Cardiac muscle cell (in vitro differentiated cells and primary cell): ENCODE measurements around the gene PHF14. TPM values are rescaled to one million over a fixed set of nuclear protein-coding genes. Genes with fewer than 3 reads are reported as not detected.

ENCODE experiments used
- DNase-seq, 2 donors: peaks; one replicate each; pipeline versions ENCODE4 v3.0.0 to v3.0.0-alpha.2; 2010 to 2017; ENCODE audit warnings: low read depth in 1 of 2, low spot score in 1 of 2
- H3K27ac ChIP-seq: fragments of 200-600 bp; sonication (generic); 2 replicates; pipeline ENCODE4 v1.5.1; 2016
- H3K27me3 ChIP-seq: fragments of 200-600 bp; sonication (generic); 2 replicates; pipeline ENCODE4 v1.6.0; 2016; ENCODE audit warnings: control low read depth
- H3K36me3 ChIP-seq: fragments of 200-600 bp; sonication (generic); 2 replicates; pipeline ENCODE4 v1.5.1; 2016; ENCODE audit warnings: control low read depth
- H3K4me1 ChIP-seq: fragments of 200-600 bp; sonication (generic); 2 replicates; pipeline ENCODE4 v1.8.1; 2017; ENCODE audit warnings: low read depth, mild to moderate bottlenecking, mixed run types
- H3K4me3 ChIP-seq: fragments of 200-600 bp; sonication (generic); 2 replicates; pipeline ENCODE4 v1.5.1; 2016; ENCODE audit warnings: mild to moderate bottlenecking
- H3K9me3 ChIP-seq: fragments of 200-600 bp; sonication (generic); 2 replicates; pipeline ENCODE4 v1.5.1; 2017; ENCODE audit warnings: low read depth, mild to moderate bottlenecking, control low read depth
- polyA plus RNA-seq: library from polyadenylated mRNA; unstranded; fragments of >200 nt; fragmentation: Nextera tagmentation; extraction: Ambion mirVana; gene quantifications from 2 replicates; pipeline ENCODE4 v1.2.1, GENCODE V29; 2016
- total RNA-seq: library from RNA; depleted of rRNA; stranded (reverse); fragments of >200 nt; gene quantifications from 2 replicates; pipeline ENCODE4 v1.2.3, GENCODE V29; 2016
- TF ChIP-seq, protein P1 (sequence below): IDR thresholded peaks from 2 replicates; pipeline ENCODE4 v1.5.1; 2012; ENCODE audit warnings: low read depth, mild to moderate bottlenecking, low read length

The PHF14 gene
- total and polyA plus RNA-seq, 2 experiments from 2014 or later: 28.6 to 31.2 TPM

DNA sequence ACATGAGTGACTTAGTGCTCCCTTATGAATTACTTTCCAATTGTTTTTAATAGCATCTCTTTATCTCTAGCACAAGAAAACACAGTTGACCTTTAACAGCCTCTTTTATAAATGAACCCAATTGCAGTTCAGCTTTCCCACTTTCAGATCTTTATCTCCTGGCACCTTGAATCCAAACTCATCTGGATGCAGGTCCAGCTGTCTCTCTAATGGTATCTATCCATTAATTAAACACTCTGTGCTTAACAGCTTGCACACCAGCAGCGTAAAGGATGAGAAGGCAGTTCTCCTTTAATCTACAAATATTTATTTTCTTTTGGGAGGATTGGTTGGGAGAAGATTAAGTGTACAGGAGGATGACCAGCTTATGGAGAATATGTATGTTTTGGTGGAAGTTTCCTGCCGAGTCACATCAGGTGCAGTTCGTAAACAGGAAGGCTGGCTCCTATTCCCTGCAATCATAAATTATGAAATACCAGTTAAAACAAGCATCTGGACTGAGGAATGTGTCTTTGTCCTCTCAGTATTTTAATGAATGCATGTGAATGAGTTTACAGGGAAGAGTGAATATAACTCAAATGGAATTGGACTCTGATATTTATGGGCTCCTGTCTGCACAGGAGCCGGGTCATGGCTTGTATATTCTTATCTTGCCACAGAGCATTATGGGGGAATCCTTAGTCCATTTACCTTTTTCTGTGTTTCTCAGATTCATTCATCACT is 232.7 kb downstream of the PHF14 start:
- no peak overlapping the region for H3K4me3 ChIP-seq
- no peaks in the 10 kb centered on the region for H3K9me3 ChIP-seq
- no peaks in the 10 kb centered on the region for H3K36me3 ChIP-seq
- H3K27ac ChIP-seq: no peak overlapping the region
- TF ChIP-seq, protein P1, sequence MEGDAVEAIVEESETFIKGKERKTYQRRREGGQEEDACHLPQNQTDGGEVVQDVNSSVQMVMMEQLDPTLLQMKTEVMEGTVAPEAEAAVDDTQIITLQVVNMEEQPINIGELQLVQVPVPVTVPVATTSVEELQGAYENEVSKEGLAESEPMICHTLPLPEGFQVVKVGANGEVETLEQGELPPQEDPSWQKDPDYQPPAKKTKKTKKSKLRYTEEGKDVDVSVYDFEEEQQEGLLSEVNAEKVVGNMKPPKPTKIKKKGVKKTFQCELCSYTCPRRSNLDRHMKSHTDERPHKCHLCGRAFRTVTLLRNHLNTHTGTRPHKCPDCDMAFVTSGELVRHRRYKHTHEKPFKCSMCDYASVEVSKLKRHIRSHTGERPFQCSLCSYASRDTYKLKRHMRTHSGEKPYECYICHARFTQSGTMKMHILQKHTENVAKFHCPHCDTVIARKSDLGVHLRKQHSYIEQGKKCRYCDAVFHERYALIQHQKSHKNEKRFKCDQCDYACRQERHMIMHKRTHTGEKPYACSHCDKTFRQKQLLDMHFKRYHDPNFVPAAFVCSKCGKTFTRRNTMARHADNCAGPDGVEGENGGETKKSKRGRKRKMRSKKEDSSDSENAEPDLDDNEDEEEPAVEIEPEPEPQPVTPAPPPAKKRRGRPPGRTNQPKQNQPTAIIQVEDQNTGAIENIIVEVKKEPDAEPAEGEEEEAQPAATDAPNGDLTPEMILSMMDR: no peak
- DNase-seq: no peak
- H3K4me1 ChIP-seq: no peaks in the 10 kb centered on the region
- no peaks in the 10 kb centered on the region for H3K27me3 ChIP-seq

DNA sequence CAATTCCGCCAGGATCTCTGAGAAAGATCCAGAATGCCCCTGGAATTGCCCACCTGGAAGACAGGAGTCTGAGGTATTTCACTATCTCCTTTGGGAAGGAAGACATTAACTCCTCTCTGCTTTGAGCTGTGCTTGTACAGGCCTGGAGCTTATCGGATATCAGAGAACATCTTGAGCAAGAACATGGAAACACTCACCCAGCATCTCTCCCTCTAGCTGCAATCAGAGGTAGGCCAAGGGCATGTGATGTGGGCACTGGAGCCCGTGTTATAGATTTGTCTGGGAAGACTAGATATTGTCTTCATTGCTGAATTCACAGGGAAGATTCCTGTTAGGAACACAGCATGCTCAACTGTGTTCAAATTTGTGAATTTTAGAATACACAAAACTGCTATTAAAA is 233.9 kb downstream of the PHF14 start:
- TF ChIP-seq, protein P1: peak; percentile 26
- no peak overlapping the region for H3K27ac ChIP-seq
- no peaks in the 10 kb centered on the region for H3K9me3 ChIP-seq
- no peaks in the 10 kb centered on the region for H3K4me1 ChIP-seq
- H3K36me3 ChIP-seq: no peaks in the 10 kb centered on the region
- no peaks in the 10 kb centered on the region for H3K27me3 ChIP-seq
- no peak overlapping the region for H3K4me3 ChIP-seq
- DNase-seq: peak in 1 of 2 donors; percentile 23

DNA sequence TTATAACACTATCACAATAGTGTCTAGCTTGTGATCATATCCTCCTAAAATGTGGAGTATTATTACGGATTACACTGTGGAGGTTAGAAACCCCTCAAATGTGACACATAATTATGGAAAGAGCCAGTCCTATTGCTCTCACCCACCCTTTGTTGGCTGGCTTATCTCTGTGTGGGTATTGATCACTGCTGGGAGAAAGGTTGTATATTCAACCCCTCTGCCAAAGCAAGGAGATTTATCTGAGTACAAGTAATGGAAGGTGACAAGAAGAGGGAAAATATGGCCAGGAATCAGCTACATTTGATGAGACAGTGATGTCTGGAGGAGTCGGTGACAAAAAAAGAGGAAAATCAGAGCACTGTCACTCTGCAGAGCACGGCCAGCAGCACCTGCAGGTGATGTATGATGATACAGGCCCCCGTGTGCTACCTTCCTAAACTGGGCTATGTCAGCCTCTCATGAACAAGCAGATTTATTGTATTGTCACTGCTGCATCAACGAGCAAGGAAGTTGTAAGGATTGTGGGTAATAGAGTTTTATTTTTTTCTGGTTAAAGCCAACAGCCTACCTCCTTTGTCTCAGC is 235.3 kb downstream of the PHF14 start:
- DNase-seq: no peak
- H3K27me3 ChIP-seq: no peaks in the 10 kb centered on the region
- H3K27ac ChIP-seq: no peak overlapping the region
- TF ChIP-seq, protein P1: no peak
- H3K4me3 ChIP-seq: no peak overlapping the region
- H3K9me3 ChIP-seq: no peaks in the 10 kb centered on the region
- H3K36me3 ChIP-seq: no peaks in the 10 kb centered on the region
- no peaks in the 10 kb centered on the region for H3K4me1 ChIP-seq

DNA sequence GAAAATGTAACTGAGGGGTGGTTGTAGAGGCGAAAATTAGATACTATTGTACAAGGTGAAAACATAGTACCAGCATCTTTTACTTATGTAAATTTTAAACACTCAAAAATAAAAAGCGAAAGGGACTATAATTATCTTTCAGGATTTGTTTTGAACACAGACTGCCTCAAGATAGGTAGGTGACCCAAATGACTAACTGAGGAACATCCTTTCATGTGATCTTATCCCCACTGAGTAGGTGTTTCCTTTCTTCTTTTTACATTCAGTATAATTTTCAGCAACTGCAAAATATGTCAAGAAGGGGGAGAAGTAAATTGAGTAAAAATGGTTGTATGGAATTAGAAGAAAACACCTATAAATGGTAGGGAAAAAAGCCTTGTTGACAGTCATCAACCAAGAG is 236.7 kb downstream of the PHF14 start:
- Histone ChIP-seq H3K27me3 (no peaks in the 10 kb centered on the region), H3K27ac (no peak overlapping the region), H3K4me1 (no peaks in the 10 kb centered on the region), H3K4me3 (no peak overlapping the region), H3K36me3 (no peaks in the 10 kb centered on the region), H3K9me3 (no peaks in the 10 kb centered on the region)
- no peak for DNase-seq
- TF ChIP-seq, protein P1: no peak

DNA sequence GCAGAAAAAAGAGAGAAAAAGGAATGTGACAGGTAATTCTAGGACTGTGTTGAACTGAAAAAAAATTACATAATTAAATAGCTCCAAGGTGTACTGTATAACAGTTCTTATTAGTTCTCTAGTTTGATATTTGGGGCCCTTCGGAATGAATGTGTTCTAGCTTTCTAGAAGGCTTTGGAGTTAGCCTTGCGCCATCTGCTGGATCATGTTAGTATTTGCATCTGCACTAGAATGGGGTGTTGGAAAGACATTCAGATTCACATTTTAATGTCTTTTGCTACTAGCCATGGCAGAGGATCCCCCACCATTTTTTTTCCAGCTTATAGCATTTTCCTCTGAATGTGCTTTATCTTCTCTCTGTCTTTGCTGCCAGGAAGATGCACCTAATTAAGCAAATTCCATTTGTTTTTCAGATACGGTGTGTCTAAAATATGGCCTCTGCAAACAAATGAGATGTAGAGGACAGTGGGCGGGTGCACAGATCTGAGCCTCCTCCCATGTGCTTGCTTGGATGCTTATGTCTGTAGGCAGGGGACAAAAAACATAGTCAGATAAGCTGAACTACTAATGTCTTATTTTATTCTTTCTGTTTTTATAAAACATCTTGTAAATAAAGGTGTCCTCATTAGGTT is 238.5 kb downstream of the PHF14 start:
- TF ChIP-seq, protein P1: peak; percentile 81
- peak; percentile 80 to 82 for DNase-seq

More for the DNA sequence above, 238.5 kb downstream of the PHF14 start:
- no peaks in the 10 kb centered on the region for H3K36me3 ChIP-seq
- H3K27me3 ChIP-seq: no peaks in the 10 kb centered on the region
- no peak overlapping the region for H3K4me3 ChIP-seq
- H3K4me1 ChIP-seq: no peaks in the 10 kb centered on the region
- no peaks in the 10 kb centered on the region for H3K9me3 ChIP-seq
- no peak overlapping the region for H3K27ac ChIP-seq
